HCT116 (cell line): ENCODE data around the gene CLEC4A. TPM values are rescaled to one million over a fixed set of nuclear protein-coding genes. Genes with fewer than 3 reads are reported as not detected.

ENCODE experiments used
- ATAC-seq: fragments of 200-7000 bp; cut with Tn5 transposase; 2 replicates; pipeline ENCODE4 v1.9.1; 2020; ENCODE audit warnings: mild to moderate bottlenecking, moderate library complexity
- BruUV-seq: library from RNA; stranded (reverse); fragments of 400-500 nt; replicated peaks from 2 replicates; lab custom pipeline; 2021; lab: Mats Ljungman, UMichigan
- CTCF ChIA-PET: fragments of 300-600 bp; sonication (Branson Sonifier 250); formaldehyde crosslinking; loops from one replicate; lab custom pipeline; 2021; ENCODE audit warnings: antibody characterized with exemption; lab: Charles Lee
- POLR2A ChIA-PET: fragments of 300-600, 350-600 bp; sonication (Branson Sonifier 250); formaldehyde crosslinking; loops from one replicate; lab custom pipeline; 2021; ENCODE audit warnings: antibody characterized with exemption; lab: Charles Lee
- RAD21 ChIA-PET, 2 experiments: fragments of 300-600 bp; sonication (Branson Sonifier 250); formaldehyde crosslinking; loops; one replicate each; lab custom pipeline; 2023; ENCODE audit warnings: low total read pairs in 2 of 2; ENCODE audit not compliant: uncharacterized antibody in 2 of 2, unreplicated experiment in 2 of 2, low non-redundant PET in 1 of 2; lab: Charles Lee
- DNase-seq: peaks from one replicate; pipeline ENCODE4 v3.0.0-alpha.2; 2010; ENCODE audit warnings: low read depth, low spot score
- H2AFZ ChIP-seq: fragments of 200-600 bp; shearing (Covaris generic), sonication (generic); 2 replicates; pipeline ENCODE4 v1.6.1; 2017; ENCODE audit warnings: low read depth, mixed run types, mixed read lengths, antibody characterized with exemption, low read length; ENCODE audit not compliant: poor library complexity, severe bottlenecking
- H3K27ac ChIP-seq: 2 replicates; pipeline ENCODE4 v1.5.1; 2012; ENCODE audit warnings: low read depth, low read length
- H3K27me3 ChIP-seq: fragments of 200-600 bp; sonication (generic); 2 replicates; pipeline ENCODE4 v1.6.1; 2016; ENCODE audit warnings: mixed run types, low read length, mixed read lengths; ENCODE audit not compliant: insufficient read depth
- H3K36me3 ChIP-seq, 2 experiments: fragments of 200-500 bp in 1 of 2; fragments of 200-600 bp in 1 of 2; sonication (Bioruptor generic) in 1 of 2; sonication (generic) in 1 of 2; 2 replicates each; pipeline versions ENCODE4 v1.5.1 to v1.6.1; 2014 to 2016; ENCODE audit warnings: low read length in 2 of 2, inconsistent platforms in 1 of 2, mixed read lengths in 1 of 2, mixed run types in 1 of 2; ENCODE audit not compliant: insufficient read depth in 2 of 2, control insufficient read depth in 1 of 2
- H3K4me1 ChIP-seq, 2 experiments: fragments of 200-600 bp in 1 of 2; sonication (generic) in 1 of 2; 2 replicates each; pipeline versions ENCODE4 v1.5.1 to v1.6.1; 2012 to 2017; ENCODE audit warnings: low read length in 2 of 2, inconsistent platforms in 1 of 2, mild to moderate bottlenecking in 1 of 2, mixed read lengths in 1 of 2, mixed run types in 1 of 2, moderate library complexity in 1 of 2; ENCODE audit not compliant: insufficient read depth in 2 of 2, control insufficient read depth in 1 of 2
- H3K4me2 ChIP-seq: fragments of 200-600 bp; sonication (generic); 2 replicates; pipeline ENCODE4 v1.6.1; 2017; ENCODE audit warnings: mixed run types, low read length, mixed read lengths
- H3K4me3 ChIP-seq, 2 experiments: fragments of 200-600 bp in 1 of 2; sonication (generic) in 1 of 2; replicated peaks in 1 of 2; 2 replicates each; pipeline ENCODE4 v1.5.1; 2011 to 2016; ENCODE audit warnings: low read length in 2 of 2, control low read depth in 1 of 2, low read depth in 1 of 2, mild to moderate bottlenecking in 1 of 2, mixed read lengths in 1 of 2, mixed run types in 1 of 2
- H3K79me2 ChIP-seq: fragments of 200-600 bp; sonication (generic); 2 replicates; pipeline ENCODE4 v1.6.1; 2017; ENCODE audit warnings: mild to moderate bottlenecking, mixed run types, low read length, moderate library complexity, mixed read lengths; ENCODE audit not compliant: insufficient read depth
- H3K9ac ChIP-seq: fragments of 200-600 bp; sonication (generic); 2 replicates; pipeline ENCODE4 v1.6.1; 2016; ENCODE audit warnings: low read length, mixed read lengths
- H3K9me2 ChIP-seq: fragments of 200-600 bp; sonication (generic), shearing (Covaris generic); 2 replicates; pipeline ENCODE4 v1.6.1; 2017; ENCODE audit warnings: mixed run types, mild to moderate bottlenecking, moderate library complexity; ENCODE audit not compliant: insufficient read depth
- H3K9me3 ChIP-seq, 2 experiments: fragments of 200-500 bp in 1 of 2; fragments of 200-600 bp in 1 of 2; sonication (Bioruptor generic) in 1 of 2; sonication (generic) in 1 of 2; 2 replicates each; pipeline ENCODE4 v1.6.1; 2014 to 2017; ENCODE audit warnings: low read length in 2 of 2, mixed read lengths in 2 of 2, inconsistent platforms in 1 of 2, low read depth in 1 of 2, mild to moderate bottlenecking in 1 of 2, mixed run types in 1 of 2, moderate library complexity in 1 of 2; ENCODE audit not compliant: control insufficient read depth in 1 of 2, insufficient read depth in 1 of 2
- H4K20me1 ChIP-seq: fragments of 200-600 bp; sonication (generic), shearing (Covaris generic); 2 replicates; pipeline ENCODE4 v1.6.1; 2017; ENCODE audit warnings: mixed run types, mild to moderate bottlenecking, moderate library complexity; ENCODE audit not compliant: insufficient read depth
- CBX3 ChIP-seq: IDR thresholded peaks from 2 replicates; pipeline ENCODE4 v1.6.1; 2012; ENCODE audit warnings: low read depth
- CEBPB ChIP-seq: IDR thresholded peaks from 2 replicates; pipeline ENCODE4 v1.6.1; 2012; ENCODE audit warnings: low read depth
- EGR1 ChIP-seq: IDR thresholded peaks from 2 replicates; pipeline ENCODE4 v1.6.1; 2012; ENCODE audit warnings: low read depth
- EZH2phosphoT487 ChIP-seq: fragments of 200-600 bp; IDR thresholded peaks from 2 replicates; pipeline ENCODE4 v1.6.1; 2018; ENCODE audit warnings: antibody characterized with exemption, borderline replicate concordance
- FOSL1 ChIP-seq: IDR thresholded peaks from 2 replicates; pipeline ENCODE4 v1.6.1; 2012; ENCODE audit warnings: low read depth
- POLR2A ChIP-seq: IDR thresholded peaks from 2 replicates; pipeline ENCODE4 v1.7.0; 2011; ENCODE audit warnings: borderline replicate concordance; ENCODE audit not compliant: insufficient read depth, insufficient read length; ENCODE audit errors: extremely low read depth
- POLR2AphosphoS5 ChIP-seq: IDR thresholded peaks from 2 replicates; pipeline ENCODE4 v1.6.1; 2011; ENCODE audit warnings: mild to moderate bottlenecking, low read depth, low read length, moderate library complexity
- RAD21 ChIP-seq: IDR thresholded peaks from 2 replicates; pipeline ENCODE4 v1.6.1; 2012; ENCODE audit warnings: low read depth, mild to moderate bottlenecking
- SP1 ChIP-seq: IDR thresholded peaks from 2 replicates; pipeline ENCODE4 v1.6.1; 2012; ENCODE audit warnings: low read depth
- YY1 ChIP-seq: IDR thresholded peaks from 2 replicates; pipeline ENCODE4 v1.6.1; 2011; ENCODE audit warnings: low read length, low read depth, moderate library complexity, mild to moderate bottlenecking; ENCODE audit not compliant: insufficient replicate concordance; ENCODE audit errors: extremely low read depth
- ZBTB33 ChIP-seq: IDR thresholded peaks from 2 replicates; pipeline ENCODE4 v1.6.1; 2011; ENCODE audit warnings: mild to moderate bottlenecking, low read length, moderate library complexity; ENCODE audit not compliant: insufficient replicate concordance; ENCODE audit errors: extremely low read depth
- ZFX ChIP-seq: fragments of 450-650 bp; IDR thresholded peaks from 2 replicates; pipeline ENCODE4 v1.6.1; 2017
- intact Hi-C: fragments of 100-400 bp; cut with micrococcal nuclease; formaldehyde crosslinking; loops from 2 replicates; pipeline ENCODE4 v1.10.0; 2022
- total RNA-seq: library from RNA; stranded (reverse); gene quantifications from one replicate; pipeline ENCODE4 v1.2.1, GENCODE V29; 2021; ENCODE audit not compliant: unreplicated experiment
- TF ChIP-seq, protein P1 (sequence below): IDR thresholded peaks from 2 replicates; pipeline ENCODE4 v1.6.1; 2012
- TF ChIP-seq, protein P2 (sequence below): IDR thresholded peaks from 2 replicates; pipeline ENCODE4 v1.6.1; 2012
- TF ChIP-seq, protein P3 (sequence below): IDR thresholded peaks from 2 replicates; pipeline ENCODE4 v1.6.1; 2012; ENCODE audit warnings: low read depth

CLEC4A gene
- total RNA-seq, 1 experiment from 2014 or later, result 0.69 TPM

DNA sequence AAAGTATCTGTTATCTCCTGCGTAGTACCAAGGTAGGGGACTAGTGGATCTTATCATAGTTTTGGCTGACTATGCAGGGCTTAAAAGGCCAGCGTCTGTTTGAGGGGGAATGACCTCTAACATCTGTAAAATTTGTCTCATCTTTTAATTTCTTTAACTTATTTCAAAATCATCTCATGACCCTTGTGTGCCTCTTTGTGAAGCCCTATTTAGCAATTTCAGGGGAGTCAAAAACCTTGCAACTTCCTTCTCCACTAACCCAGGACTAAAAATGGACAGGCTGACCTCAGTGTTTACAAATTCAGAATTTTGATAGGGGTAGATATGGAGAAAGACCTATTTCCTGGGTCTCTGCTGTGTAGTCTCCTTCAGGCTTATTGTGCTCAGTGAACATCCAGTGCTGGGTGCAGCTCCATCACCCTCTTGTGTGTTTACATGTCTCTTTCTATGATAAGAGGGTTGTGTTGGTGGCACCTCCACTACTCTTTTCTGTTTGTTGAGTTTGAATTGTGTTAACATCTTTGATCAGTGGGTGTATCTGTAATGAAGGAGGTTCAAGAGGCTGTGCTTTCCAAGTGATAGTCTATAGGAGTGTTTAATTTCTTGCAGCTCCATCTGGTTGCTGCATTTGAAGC is 27.0 kb upstream of the CLEC4A start:
- no peak overlapping the region for H3K9ac ChIP-seq
- H3K27me3 ChIP-seq, result no peaks in the 10 kb centered on the region
- ChIA-PET RAD21 (no interaction called here), CTCF (no interaction called here), POLR2A (no interaction called here)
- H3K79me2 ChIP-seq, result no peaks in the 10 kb centered on the region
- no peaks in the 10 kb centered on the region for H3K9me2 ChIP-seq
- BruUV-seq, result no TSS peak
- H2AFZ ChIP-seq, result no peak overlapping the region
- peaks cover 15 to 31% of the 10 kb centered on the region in 2 experiments; a peak in 3 of 4 replicates for H3K36me3 ChIP-seq
- intact Hi-C loops, result no loop called here
- H3K9me3 ChIP-seq, result no peaks in the 10 kb centered on the region
- H3K4me2 ChIP-seq, result no peak overlapping the region
- H3K4me1 ChIP-seq, result no peaks in the 10 kb centered on the region
- no peak for TF ChIP-seq EZH2phosphoT487
- TF ChIP-seq CEBPB, result no peak
- no peak for TF ChIP-seq POLR2AphosphoS5
- TF ChIP-seq, protein P1, sequence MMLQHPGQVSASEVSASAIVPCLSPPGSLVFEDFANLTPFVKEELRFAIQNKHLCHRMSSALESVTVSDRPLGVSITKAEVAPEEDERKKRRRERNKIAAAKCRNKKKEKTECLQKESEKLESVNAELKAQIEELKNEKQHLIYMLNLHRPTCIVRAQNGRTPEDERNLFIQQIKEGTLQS, result no peak
- no peak for TF ChIP-seq YY1
- TF ChIP-seq CBX3, result no peak
- no peak for TF ChIP-seq FOSL1
- TF ChIP-seq EGR1, result no peak
- TF ChIP-seq, protein P2, sequence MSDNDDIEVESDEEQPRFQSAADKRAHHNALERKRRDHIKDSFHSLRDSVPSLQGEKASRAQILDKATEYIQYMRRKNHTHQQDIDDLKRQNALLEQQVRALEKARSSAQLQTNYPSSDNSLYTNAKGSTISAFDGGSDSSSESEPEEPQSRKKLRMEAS, result no peak
- TF ChIP-seq ZFX, result no peak
- TF ChIP-seq ZBTB33, result no peak
- no peak for TF ChIP-seq SP1
- TF ChIP-seq, protein P3, sequence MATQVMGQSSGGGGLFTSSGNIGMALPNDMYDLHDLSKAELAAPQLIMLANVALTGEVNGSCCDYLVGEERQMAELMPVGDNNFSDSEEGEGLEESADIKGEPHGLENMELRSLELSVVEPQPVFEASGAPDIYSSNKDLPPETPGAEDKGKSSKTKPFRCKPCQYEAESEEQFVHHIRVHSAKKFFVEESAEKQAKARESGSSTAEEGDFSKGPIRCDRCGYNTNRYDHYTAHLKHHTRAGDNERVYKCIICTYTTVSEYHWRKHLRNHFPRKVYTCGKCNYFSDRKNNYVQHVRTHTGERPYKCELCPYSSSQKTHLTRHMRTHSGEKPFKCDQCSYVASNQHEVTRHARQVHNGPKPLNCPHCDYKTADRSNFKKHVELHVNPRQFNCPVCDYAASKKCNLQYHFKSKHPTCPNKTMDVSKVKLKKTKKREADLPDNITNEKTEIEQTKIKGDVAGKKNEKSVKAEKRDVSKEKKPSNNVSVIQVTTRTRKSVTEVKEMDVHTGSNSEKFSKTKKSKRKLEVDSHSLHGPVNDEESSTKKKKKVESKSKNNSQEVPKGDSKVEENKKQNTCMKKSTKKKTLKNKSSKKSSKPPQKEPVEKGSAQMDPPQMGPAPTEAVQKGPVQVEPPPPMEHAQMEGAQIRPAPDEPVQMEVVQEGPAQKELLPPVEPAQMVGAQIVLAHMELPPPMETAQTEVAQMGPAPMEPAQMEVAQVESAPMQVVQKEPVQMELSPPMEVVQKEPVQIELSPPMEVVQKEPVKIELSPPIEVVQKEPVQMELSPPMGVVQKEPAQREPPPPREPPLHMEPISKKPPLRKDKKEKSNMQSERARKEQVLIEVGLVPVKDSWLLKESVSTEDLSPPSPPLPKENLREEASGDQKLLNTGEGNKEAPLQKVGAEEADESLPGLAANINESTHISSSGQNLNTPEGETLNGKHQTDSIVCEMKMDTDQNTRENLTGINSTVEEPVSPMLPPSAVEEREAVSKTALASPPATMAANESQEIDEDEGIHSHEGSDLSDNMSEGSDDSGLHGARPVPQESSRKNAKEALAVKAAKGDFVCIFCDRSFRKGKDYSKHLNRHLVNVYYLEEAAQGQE, result no peak
- no peak for TF ChIP-seq POLR2A
- TF ChIP-seq RAD21, result no peak
- no peak for DNase-seq
- ATAC-seq, result no peak
- no peak overlapping the region for H3K27ac ChIP-seq
- no peak overlapping the region for H3K4me3 ChIP-seq
- no peaks in the 10 kb centered on the region for H4K20me1 ChIP-seq
